HG02642 (cell line): ENCODE data around the gene SPTBN2.

Experiments used
- ATAC-seq: cut with Tn5 transposase; IDR thresholded peaks from one replicate; pipeline ENCODE4 v1.9.1; 2021; ENCODE audit warnings: mild to moderate bottlenecking; ENCODE audit not compliant: unreplicated experiment, poor library complexity

SPTBN2 gene

GRCh38 chr11:66686801-66687750 lies 41.9 kb downstream of the SPTBN2 start:
- ATAC-seq: no peak

GRCh38 chr11:66686100-66686785 lies 42.8 kb downstream of the SPTBN2 start:
- no peak for ATAC-seq

- ATAC-seq: no peak
These were observed 43.5 kb downstream of the SPTBN2 start for GRCh38 chr11:66685276-66686099.

- no peak for ATAC-seq
These were observed 44.4 kb downstream of the SPTBN2 start for GRCh38 chr11:66684635-66685034.

GRCh38 chr11:66683877-66684276 lies 45.1 kb downstream of the SPTBN2 start:
- no peak for ATAC-seq

GRCh38 chr11:66680966-66681645 lies 47.9 kb downstream of the SPTBN2 start:
- no peak for ATAC-seq

- ATAC-seq: peak; percentile 91
These were observed 51.2 kb downstream of the SPTBN2 start, which contains the start of gene RBM4B for GRCh38 chr11:66677599-66678375. Gene RBM4B, minus strand, starts transcription at chr11:66677887. Its CDS starts 808 bp downstream, at chr11:66677079.

- ATAC-seq: no peak
These were observed 52.0 kb downstream of the SPTBN2 start for GRCh38 chr11:66676931-66677598.

GRCh38 chr11:66676282-66676919 lies 52.6 kb downstream of the SPTBN2 start:
- ATAC-seq: no peak

GRCh38 chr11:66674964-66675602 lies 53.9 kb downstream of the SPTBN2 start:
- ATAC-seq: no peak

GRCh38 chr11:66670816-66671215 lies 58.2 kb downstream of the SPTBN2 start:
- no peak for ATAC-seq

- ATAC-seq: no peak
These were observed 63.6 kb downstream of the SPTBN2 start for GRCh38 chr11:66665369-66665768.

GRCh38 chr11:66663741-66664296 lies 65.2 kb downstream of the SPTBN2 start:
- no peak for ATAC-seq

GRCh38 chr11:66659763-66660162 lies 69.3 kb downstream of the SPTBN2 start:
- no peak for ATAC-seq

GRCh38 chr11:66653123-66653522 lies 75.9 kb downstream of the SPTBN2 start:
- ATAC-seq: no peak

- no peak for ATAC-seq
These were observed 76.4 kb downstream of the SPTBN2 start for GRCh38 chr11:66652651-66653050.

GRCh38 chr11:66651016-66651415 lies 78.0 kb downstream of the SPTBN2 start:
- no peak for ATAC-seq
